ENCODE results near the gene ANKRD33B.

DNA sequence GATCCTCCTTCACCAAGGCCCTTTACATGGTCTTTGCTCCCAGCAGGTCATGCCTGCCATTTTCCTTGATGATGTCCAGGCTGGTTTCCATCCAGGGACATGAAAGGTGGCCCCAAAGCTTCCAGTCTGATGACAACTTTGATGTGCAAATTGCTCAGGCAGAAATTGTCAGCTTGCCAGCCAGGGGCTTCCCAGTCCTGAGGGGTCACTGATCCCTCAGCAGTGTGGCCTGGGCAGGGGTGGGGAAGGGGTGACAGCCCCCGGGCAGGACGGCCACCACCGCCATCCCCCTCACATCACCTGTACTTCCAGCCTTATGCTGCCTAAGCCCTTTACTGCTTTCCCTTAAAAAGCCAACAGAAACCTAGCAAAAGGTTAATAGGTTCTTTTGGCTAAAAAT lies 96.3 kb downstream of the ANKRD33B start:
- TF ChIP-seq CTCF (IDR thresholded peaks at IDR 0.05; ENCODE audit: poor library complexity) (no peak), EZH2 (IDR thresholded peaks at IDR 0.05; ENCODE audit: borderline replicate concordance) (no peak)
